Loucy (cell line): ENCODE data around the gene FER.

Experiments used
- EZH2phosphoT487 ChIP-seq: fragments of 200-600 bp; IDR thresholded peaks from 2 replicates; pipeline ENCODE4 v1.6.1; 2018; ENCODE audit warnings: antibody characterized with exemption, mild to moderate bottlenecking, moderate library complexity, borderline replicate concordance
- TF ChIP-seq, protein P1 (sequence below): fragments of 200-600 bp; sonication (generic); conservative IDR thresholded peaks from 2 replicates; pipeline ENCODE4 v1.5.1; 2014; ENCODE audit warnings: mild to moderate bottlenecking, antibody characterized with exemption, low read length

DNA sequence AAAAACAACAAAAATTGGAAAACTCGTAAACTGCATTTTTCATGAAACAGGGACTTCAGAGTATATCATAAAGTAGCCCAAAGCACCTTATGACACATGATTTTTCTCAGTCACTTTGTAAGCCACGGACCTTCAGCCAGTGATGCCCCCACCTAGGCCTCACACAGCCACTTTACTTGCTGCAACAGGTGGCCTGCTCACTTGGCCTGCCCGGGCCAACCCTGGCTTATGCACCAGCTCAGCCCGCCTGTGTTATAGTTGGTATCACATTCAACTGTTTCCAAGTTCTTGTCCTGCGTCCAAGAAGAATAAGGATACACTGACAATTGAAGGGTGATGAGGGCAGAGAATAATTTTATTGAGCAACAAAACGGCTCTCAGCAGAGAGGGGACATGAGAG is 219.2 kb downstream of the FER start:
- TF ChIP-seq, protein P1, sequence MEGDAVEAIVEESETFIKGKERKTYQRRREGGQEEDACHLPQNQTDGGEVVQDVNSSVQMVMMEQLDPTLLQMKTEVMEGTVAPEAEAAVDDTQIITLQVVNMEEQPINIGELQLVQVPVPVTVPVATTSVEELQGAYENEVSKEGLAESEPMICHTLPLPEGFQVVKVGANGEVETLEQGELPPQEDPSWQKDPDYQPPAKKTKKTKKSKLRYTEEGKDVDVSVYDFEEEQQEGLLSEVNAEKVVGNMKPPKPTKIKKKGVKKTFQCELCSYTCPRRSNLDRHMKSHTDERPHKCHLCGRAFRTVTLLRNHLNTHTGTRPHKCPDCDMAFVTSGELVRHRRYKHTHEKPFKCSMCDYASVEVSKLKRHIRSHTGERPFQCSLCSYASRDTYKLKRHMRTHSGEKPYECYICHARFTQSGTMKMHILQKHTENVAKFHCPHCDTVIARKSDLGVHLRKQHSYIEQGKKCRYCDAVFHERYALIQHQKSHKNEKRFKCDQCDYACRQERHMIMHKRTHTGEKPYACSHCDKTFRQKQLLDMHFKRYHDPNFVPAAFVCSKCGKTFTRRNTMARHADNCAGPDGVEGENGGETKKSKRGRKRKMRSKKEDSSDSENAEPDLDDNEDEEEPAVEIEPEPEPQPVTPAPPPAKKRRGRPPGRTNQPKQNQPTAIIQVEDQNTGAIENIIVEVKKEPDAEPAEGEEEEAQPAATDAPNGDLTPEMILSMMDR, result no peak
- no peak for TF ChIP-seq EZH2phosphoT487
